NCI-H1436 treated with DMSO at 0.1 percent for 48 hours (cell line): ENCODE results near the gene OR10G6.
"Not testable (repeated sequence)": the region's sequence is repeated elsewhere in the genome, so short reads cannot be mapped to it uniquely, and the experiment has no call there.

Source experiments
- DNase-seq: peaks from one replicate; lab custom pipeline; 2025; lab: John Stamatoyannopoulos, UW

The OR10G6 gene, protein sequence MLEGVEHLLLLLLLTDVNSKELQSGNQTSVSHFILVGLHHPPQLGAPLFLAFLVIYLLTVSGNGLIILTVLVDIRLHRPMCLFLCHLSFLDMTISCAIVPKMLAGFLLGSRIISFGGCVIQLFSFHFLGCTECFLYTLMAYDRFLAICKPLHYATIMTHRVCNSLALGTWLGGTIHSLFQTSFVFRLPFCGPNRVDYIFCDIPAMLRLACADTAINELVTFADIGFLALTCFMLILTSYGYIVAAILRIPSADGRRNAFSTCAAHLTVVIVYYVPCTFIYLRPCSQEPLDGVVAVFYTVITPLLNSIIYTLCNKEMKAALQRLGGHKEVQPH

DNA sequence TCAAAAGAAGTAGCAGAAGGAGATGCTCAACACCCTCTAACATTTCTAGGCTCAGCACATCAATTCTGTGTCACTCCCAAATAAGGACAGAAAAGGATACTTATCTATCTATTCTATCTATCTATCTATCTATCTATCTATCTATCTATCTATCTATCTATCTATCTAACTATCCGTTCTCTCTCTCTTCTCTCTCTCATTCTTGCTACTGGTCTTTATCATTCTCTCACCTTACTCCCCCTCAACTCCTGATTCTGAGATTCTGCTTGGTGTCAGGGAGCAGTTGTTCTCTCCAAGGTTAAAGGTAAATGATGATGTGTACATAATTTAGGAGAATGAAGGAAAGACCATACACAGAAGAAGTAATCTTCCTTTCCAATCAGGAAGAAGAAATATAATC is at the start of gene OR10G6:
Gene OR10G6, minus strand, starts transcription at position 43 of the 400 bp plus-strand sequence. Its CDS starts 0 bp downstream, at position 43.
- DNase-seq, result no peak

DNA sequence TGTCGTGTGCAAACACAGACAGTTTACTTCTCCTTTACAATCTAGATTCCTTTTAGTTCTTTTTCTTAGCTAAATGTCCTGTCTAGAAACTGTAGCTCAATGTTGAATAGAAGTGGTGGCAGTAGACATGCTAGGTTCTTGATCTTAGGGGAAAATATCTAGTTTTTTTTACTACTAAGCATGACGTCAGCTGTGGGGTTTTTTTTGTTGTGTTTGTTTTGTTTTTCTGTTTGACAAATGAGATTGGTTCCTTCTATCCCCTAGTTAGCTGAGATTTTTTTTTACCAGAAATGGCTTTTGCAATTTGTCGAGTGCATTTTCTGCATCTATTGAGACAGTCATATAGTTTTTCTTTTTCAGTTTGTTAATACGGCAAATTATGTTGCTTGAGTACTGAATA is 48.5 kb upstream of the OR10G6 start:
- no peak for DNase-seq

DNA sequence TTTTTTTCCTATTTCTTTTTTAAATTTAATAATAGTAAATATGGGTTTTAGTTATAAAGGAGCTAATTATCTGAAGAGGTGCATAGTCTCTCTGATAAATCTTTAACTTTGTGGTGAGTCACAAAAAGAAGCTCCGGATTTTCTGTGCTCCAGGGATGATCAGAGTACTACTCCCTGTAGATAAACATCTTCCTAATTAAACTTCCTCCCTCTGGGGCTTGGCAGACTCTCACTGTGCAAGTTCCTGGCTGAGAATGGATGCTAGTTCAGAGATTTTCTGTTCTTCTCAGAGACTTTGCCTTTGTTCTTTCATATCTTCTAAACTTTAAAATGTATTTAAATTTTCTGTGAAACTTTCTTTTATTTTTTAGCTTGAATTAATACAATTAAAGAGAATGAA is 46.3 kb upstream of the OR10G6 start, which contains the start of gene OR10G7:
Gene OR10G7, minus strand, starts transcription at position 72 of the 400 bp plus-strand sequence. CDS start 2,324 bp downstream, outside the sequence.
- DNase-seq, result no peak

DNA sequence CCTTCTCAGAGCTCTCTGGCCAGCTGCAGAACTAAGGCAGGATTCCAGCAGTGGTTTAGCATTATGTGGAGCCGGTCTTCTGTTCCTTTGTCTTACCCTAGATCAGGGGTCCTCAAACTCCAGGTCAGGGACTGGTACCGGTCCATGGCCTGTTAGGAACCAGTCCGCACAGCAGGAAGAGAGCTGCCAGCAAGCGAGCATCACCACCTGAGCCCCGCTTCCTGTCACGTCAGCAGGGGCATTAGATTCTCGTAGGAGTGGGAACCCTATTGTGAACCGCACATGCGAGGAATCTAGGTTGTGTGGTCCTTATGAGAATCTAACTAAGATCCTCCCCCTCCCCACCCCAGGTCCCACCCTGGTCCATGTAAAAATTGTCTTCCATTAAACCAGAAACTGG is 44.6 kb upstream of the OR10G6 start:
- no peak for DNase-seq

DNA sequence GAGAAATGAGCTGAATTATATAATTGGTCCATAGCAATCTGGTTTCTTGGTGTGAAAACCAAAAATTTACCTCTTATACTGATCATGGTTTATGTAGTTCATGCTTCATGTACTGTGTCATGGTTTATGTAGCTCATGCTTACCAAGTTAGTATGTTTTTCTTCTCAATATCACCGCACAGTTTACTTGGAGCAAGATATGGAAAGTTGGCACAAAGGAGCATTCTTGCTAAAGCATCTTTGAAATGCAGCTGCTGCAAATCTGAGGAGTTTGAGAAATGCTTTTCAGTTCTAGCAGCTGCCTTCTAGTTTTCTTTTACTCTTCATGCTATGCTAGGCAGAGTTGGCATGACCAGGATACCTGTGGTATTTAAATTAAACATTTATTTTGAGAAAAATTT is 41.7 kb upstream of the OR10G6 start:
- DNase-seq, result no peak

DNA sequence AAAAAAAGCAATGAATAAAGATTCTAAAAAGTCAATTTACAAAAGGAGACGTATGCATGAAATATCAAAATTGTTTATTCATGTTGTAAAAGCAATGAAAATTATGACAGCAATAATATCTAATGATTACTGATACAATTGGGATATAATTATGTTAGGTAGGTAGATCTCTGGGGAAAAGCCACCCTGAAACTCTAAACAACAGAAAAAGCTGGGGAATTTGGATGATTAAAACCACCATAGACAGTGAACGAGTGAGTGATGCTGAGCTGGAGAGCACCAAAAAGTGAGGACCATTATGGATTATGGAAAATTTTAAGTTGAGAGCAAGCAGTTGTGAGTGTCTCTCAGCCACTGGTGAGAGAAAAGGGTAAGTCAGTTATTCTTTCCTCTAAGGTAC is 31.5 kb upstream of the OR10G6 start, which contains the start of gene OR10G8:
Gene OR10G8, plus strand, starts transcription at position 301 of the 400 bp plus-strand sequence. CDS start 2,825 bp downstream, outside the sequence.
- DNase-seq, result no peak

DNA sequence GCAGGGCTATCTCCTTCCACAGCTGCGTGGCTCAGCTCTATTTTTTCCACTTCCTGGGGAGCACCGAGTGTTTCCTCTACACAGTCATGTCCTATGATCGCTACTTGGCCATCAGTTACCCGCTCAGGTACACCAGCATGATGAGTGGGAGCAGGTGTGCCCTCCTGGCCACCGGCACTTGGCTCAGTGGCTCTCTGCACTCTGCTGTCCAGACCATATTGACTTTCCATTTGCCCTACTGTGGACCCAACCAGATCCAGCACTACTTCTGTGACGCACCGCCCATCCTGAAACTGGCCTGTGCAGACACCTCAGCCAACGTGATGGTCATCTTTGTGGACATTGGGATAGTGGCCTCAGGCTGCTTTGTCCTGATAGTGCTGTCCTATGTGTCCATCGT is 20.9 kb upstream of the OR10G6 start:
- DNase-seq, result not testable (repeated sequence)

DNA sequence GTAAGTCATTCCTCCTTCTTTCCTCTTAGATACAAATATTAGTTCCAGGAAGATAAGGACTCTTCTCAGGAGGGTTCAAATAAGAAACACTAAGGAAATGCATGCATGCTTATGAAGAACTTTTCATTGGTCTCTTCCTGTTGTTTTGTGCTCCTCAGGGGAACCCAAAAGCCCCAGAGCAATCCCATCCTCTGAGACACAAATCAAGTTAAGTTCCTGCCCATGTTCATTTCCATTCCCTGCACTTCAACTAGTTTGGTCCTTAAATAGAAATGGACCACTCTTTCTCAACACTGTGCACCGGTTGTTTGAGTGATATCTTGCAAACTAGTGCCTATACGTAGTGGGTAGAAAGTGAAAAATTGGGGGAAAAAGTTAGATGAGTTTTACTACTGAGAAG is 17.7 kb upstream of the OR10G6 start, which contains the start of gene OR10G4:
Gene OR10G4, plus strand, starts transcription at position 301 of the 400 bp plus-strand sequence. CDS start 2,578 bp downstream, outside the sequence.
- DNase-seq, result no peak

DNA sequence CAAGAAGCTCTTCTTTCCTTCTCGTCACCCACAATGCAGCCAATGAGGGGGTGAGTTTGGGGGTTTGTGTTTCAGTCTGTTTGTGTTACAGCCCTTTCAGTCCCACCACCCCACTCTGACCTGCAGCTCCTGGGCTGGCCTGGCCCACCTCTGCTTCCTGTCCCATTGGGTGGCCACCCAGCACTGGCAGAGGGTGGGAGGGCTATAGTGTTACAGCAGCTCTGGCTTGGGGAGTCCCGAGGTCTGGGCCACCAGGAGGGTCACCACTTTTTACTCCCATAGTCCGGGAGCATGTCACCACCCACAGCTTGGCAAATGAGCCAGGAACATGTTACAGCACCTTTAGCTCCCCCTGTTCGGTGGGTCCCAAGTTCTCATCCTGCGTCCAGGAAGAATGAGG is 15.7 kb downstream of the OR10G6 start:
- DNase-seq, result no peak

DNA sequence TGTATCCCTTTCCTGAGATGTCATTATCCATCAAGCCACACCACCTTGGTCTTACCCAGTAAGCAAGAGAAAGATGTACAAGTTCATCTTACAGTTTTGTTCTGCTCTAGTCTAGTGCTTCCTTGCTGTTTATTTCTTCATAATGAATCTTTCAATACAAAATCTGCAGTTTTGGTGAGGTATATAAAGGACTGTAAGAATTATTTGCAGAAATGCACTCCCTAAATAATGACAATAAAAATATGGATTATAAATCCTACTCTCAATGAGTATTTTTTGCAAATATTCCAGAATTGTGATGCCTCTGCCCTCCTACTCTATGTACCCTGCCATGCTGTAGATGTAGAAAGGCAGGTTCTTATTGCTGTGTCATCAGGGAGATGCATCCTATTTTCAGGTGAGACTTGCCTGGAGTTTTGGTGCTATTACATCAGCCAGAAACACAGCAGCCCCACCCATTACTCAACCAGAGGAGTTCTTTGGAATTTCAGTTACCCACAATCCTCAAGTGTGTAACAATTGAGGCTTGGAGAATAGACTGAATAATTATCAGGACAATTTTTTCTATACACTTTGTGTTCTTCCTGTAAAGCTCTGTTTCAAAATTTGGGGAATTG is 17.1 kb downstream of the OR10G6 start, which contains the start of gene OR10S1:
Gene OR10S1, minus strand, starts transcription at position 51 of the 617 bp plus-strand sequence. CDS start 117 bp downstream, outside the sequence.
- DNase-seq, result no peak

DNA sequence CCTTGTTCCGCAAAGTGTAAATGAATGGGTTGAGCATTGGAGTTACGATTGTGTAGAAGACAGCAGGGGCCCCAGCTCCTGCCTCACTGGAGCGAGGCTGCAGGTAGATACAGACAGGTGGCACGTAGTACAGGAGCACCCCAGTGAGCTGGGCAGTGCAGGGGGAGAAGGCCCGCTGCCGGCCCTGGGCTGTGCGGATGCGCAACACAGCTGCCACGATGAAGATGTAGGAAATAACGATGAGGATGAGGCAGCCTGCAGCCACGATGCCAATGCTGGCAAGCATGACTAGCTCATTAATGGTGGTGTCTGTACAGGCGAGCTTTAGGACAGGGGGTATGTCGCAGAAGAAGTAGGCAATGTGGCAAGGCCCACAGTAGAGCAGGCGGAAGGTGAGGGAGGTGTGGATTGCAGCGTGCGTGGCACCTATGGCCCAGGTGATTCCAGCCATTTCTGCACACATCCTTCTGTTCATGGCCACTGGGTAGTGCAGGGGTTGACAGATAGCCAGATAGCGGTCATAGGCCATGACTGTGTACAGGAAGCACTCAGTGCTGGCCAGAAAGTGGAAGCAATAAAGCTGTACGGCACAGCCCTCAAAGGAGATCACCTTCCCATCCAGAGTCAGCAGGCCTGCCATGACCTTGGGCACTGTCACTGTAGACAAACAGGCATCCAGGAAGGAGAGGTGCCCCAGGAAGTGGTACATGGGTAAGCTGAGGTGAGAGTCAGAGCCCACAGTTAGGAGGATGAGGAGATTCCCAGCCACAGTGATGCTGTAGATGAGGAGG is 18.0 kb downstream of the OR10G6 start:
- DNase-seq, result no peak

DNA sequence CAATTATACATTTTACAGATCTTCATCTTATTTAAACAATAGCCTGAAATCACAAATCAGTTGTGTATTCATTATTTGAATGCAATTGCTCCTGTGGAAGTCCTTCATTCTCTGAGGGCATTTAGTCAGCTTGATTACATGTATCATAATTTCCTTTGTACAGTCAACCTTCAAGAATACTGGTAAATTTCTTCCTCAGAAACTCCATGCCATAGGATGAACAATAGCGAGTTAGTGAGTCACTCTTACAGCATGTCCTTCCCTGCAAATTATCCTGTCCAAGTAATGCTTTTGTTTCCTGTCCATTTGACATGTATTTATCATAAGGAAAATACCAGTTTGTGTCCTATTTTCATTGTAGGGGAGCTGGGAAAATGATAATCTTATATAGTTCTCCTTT is 21.1 kb downstream of the OR10G6 start:
- no peak for DNase-seq

DNA sequence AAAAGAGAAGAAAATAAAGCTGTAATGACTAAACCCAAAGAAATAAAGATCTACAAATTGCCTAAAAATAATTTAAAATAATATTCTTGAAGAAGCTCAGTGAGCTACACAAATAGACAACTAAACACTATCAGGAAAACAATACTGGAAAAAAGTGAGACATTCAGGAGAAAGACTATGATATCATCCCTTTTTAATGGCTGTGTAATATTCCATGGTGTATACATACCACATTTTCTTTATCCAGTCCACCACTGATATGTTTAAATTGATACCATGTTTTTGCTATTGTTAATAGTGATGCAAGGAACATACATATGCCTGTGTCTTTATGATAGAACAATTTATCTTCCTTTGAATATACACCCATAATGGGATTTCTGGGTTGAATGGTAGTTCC is 38.2 kb downstream of the OR10G6 start:
- DNase-seq, result no peak

DNA sequence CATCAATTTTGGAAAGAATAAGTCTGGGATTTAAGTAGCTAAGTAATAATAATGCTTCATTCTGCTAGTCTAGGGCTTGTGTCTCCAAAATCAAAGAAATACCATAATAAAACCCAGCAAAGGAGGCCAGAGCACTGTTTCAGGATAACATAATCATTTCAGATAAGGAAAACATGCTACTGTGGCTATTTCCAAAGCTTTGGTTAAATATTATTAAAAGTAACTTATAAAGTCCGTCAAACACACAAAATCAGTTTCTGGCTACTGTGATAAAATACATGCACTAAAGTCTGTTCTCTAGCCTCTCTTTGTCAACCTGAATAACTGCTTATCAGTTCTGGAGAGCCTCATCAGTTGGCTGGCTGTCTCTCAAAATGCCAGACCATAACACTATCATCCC is 49.8 kb downstream of the OR10G6 start:
- no peak for DNase-seq
